ENCODE measurements around the gene FNDC11. TPM values are rescaled to one million over a fixed set of nuclear protein-coding genes. Genes with fewer than 3 reads are reported as not detected.

FNDC11 gene
- total and polyA plus RNA-seq, 2 of the 13 experiments (the other 11 are each of a cell fraction or from before 2014, with no cell fraction given), result 0.07 TPM; not detected in 1

- no peaks in the 10 kb centered on the region for H3K79me2 ChIP-seq (ENCODE audit: insufficient read depth, low read length)
- peak overlapping the region in 1 of 3 experiments; percentile 14; a peak in 1 of 6 replicates for H3K4me3 ChIP-seq (replicated peaks in 1 of 3; ENCODE audit: insufficient read depth in 1 of 3, low read depth in 2 of 3, low read length in 3 of 3)
- no peaks in the 10 kb centered on the region for H3K36me3 ChIP-seq (replicated peaks in 1 of 2; ENCODE audit: control insufficient read depth in 1 of 2, insufficient read depth in 2 of 2, low read length in 2 of 2)
- 38% methylated on average over 27 of the region's 28 CpGs for WGBS (ENCODE audit: low lambda C conversion rate)
- H2AFZ ChIP-seq (ENCODE audit: low read length), result no peak overlapping the region
- H4K20me1 ChIP-seq (ENCODE audit: insufficient read depth, low read length), result peaks cover 4% of the 10 kb centered on the region; the same call in 1 of the 2 replicates
- H3K4me1 ChIP-seq (ENCODE audit: insufficient read depth, low read length), result peaks cover 42% of the 10 kb centered on the region
- FAIRE-seq (no peak), DNase-seq (ENCODE audit: low spot score) (no peak), ATAC-seq (no peak)
- in situ Hi-C loops (cut with HindIII; ENCODE audit: extremely low pct_ligation_motif_present, low pct_unique_long_range_greater_than_20kb), result no loop called here
- peaks cover 38 to 62% of the 10 kb centered on the region in 2 experiments for H3K27me3 ChIP-seq (ENCODE audit: control insufficient read depth in 1 of 2, insufficient read depth in 2 of 2, low read length in 2 of 2)
- intact Hi-C loops (cut with micrococcal nuclease; ENCODE audit: unreplicated experiment), result loop anchor here (10.0 kb wide), 1 partner anchor 121 kb away; the partner anchor contains the start of genes RTEL1 and STMN3
- H3K9ac ChIP-seq (ENCODE audit: insufficient read depth, low read depth, low read length), result no peak overlapping the region
- BruUV-seq (replicated peaks), result no TSS peak
- peak overlapping the region; percentile 10; the same call in 1 of the 2 replicates for H3K4me2 ChIP-seq (ENCODE audit: low read depth, low read length)
- no peaks in the 10 kb centered on the region for H3K9me3 ChIP-seq (ENCODE audit: low read length)
- CTCF ChIA-PET (ENCODE audit: low intra/inter-chr PET ratio, low total read pairs), result no interaction called here
- POLR2A ChIA-PET, result interaction anchor here (1.5 to 2.7 kb wide), 3 partner anchors 11 to 92 kb away, joined by 3 to 9 read pairs (median 5); partner anchors contain the start of gene PPDPF
- H3K27ac ChIP-seq (ENCODE audit: extremely low read length, insufficient read depth, low read length), result no peak overlapping the region
- TF ChIP-seq ZNF564 (CRISPR knock-in tag; IDR thresholded peaks at IDR 0.05) (no peak), THYN1 (CRISPR knock-in tag; IDR thresholded peaks at IDR 0.05; ENCODE audit: borderline replicate concordance, low read depth) (no peak), POLR2A (IDR thresholded peaks at IDR 0.05; ENCODE audit: insufficient read depth in 1 of 2, low read depth in 2 of 2, low read length in 2 of 2) (no peak), PHF8 (CRISPR knock-in tag; IDR thresholded peaks at IDR 0.05) (0 out of 2 replicates have a peak, but pooled peaks have one; percentile 21), DNMT1 (CRISPR knock-in tag; IDR thresholded peaks at IDR 0.05) (0 out of 2 replicates have a peak, but pooled peaks have one; percentile 17), TRIM22 (IDR thresholded peaks at IDR 0.05) (no peak), ETV5 (CRISPR knock-in tag; IDR thresholded peaks at IDR 0.05; ENCODE audit: borderline replicate concordance) (no peak; the same call in 1 of the 2 replicates), NR2F6 (IDR thresholded peaks at IDR 0.05) (no peak), NR2F6 (CRISPR knock-in tag; IDR thresholded peaks at IDR 0.05) (0 out of 2 replicates have a peak, but pooled peaks have one; percentile 14), CEBPZ (IDR thresholded peaks at IDR 0.05; ENCODE audit: low read length) (no peak), MEF2D (CRISPR knock-in tag; IDR thresholded peaks at IDR 0.05) (no peak), ESRRA (CRISPR knock-in tag; IDR thresholded peaks at IDR 0.05; ENCODE audit: low read depth) (no peak), ZNF776 (CRISPR knock-in tag; IDR thresholded peaks at IDR 0.05) (0 out of 2 replicates have a peak, but pooled peaks have one; percentile 20), ZNF710 (CRISPR knock-in tag; IDR thresholded peaks at IDR 0.05; ENCODE audit: borderline replicate concordance) (no peak), WIZ (CRISPR knock-in tag; IDR thresholded peaks at IDR 0.05) (no peak), SALL1 (CRISPR knock-in tag; IDR thresholded peaks at IDR 0.05) (peak; percentile 5; the same call in 1 of the 2 replicates), ZSCAN22 (CRISPR knock-in tag; IDR thresholded peaks at IDR 0.05) (no peak), HNRNPLL (IDR thresholded peaks at IDR 0.05; ENCODE audit: low read depth, low read length, poor library complexity, severe bottlenecking) (no peak), ZKSCAN8 (CRISPR knock-in tag; IDR thresholded peaks at IDR 0.05; ENCODE audit: borderline replicate concordance) (no peak), SPEN (CRISPR knock-in tag; IDR thresholded peaks at IDR 0.05; ENCODE audit: low read depth) (peak; percentile 23; the same call in 1 of the 2 replicates)
These were observed 20.0 kb upstream of the FNDC11 start for GRCh38 chr20:63533871-63534393.

Data from HepG2 (cell line).